Measurements from ENCODE around the gene SSBP3. TPM values are rescaled to one million over a fixed set of nuclear protein-coding genes. Genes with fewer than 3 reads are reported as not detected.
A peak's percentile ranks its signal among the peaks of the same experiment; 100 is the strongest.

SSBP3 gene
- total RNA-seq, 2 experiments from 2014 or later: 109 to 111 TPM

- peaks cover 11% of the 10 kb centered on the region for H3K4me1 Mint-ChIP-seq (ENCODE audit: low read depth)
- peaks cover 5% of the 10 kb centered on the region for H3K36me3 Mint-ChIP-seq (ENCODE audit: low read depth)
- ChIA-PET POLR2A (no interaction called here), CTCF (interaction anchor here (1.1 to 1.2 kb wide), 2 partner anchors 36 to 175 kb away, joined by 3 read pairs; no protein-coding TSS in a partner anchor)
- DNase-seq (no peak), ATAC-seq (no peak)
- no peak overlapping the region for H3K27ac Mint-ChIP-seq
- no peaks in the 10 kb centered on the region for H3K27me3 Mint-ChIP-seq (ENCODE audit: low read depth)
- no peaks in the 10 kb centered on the region for H3K9me3 Mint-ChIP-seq (ENCODE audit: insufficient read depth)
- H3K4me3 Mint-ChIP-seq: no peak overlapping the region
Observed at GRCh38 chr1:54324251-54325140, 81.7 kb downstream of the SSBP3 start.

GRCh38 chr1:54323921-54324250 is 82.3 kb downstream of the SSBP3 start:
- ChIA-PET CTCF (no interaction called here), POLR2A (no interaction called here)
- DNase-seq: no peak
- H3K4me3 Mint-ChIP-seq: no peak overlapping the region
- ATAC-seq: no peak
- peaks cover 12% of the 10 kb centered on the region for H3K4me1 Mint-ChIP-seq (ENCODE audit: low read depth)
- H3K27me3 Mint-ChIP-seq (ENCODE audit: low read depth): no peaks in the 10 kb centered on the region
- H3K9me3 Mint-ChIP-seq (ENCODE audit: insufficient read depth): no peaks in the 10 kb centered on the region
- H3K36me3 Mint-ChIP-seq (ENCODE audit: low read depth): peaks cover 5% of the 10 kb centered on the region
- H3K27ac Mint-ChIP-seq: no peak overlapping the region

- ATAC-seq (no peak), DNase-seq (no peak)
- Mint-ChIP-seq H3K27ac (no peak overlapping the region), H3K4me1 (ENCODE audit: low read depth) (peaks cover 12% of the 10 kb centered on the region), H3K27me3 (ENCODE audit: low read depth) (no peaks in the 10 kb centered on the region), H3K9me3 (ENCODE audit: insufficient read depth) (no peaks in the 10 kb centered on the region), H3K36me3 (ENCODE audit: low read depth) (peaks cover 5% of the 10 kb centered on the region), H3K4me3 (no peak overlapping the region)
- POLR2A ChIA-PET: no interaction called here
- CTCF ChIA-PET: no interaction called here
Observed at GRCh38 chr1:54323324-54323739, 82.9 kb downstream of the SSBP3 start.

- no peaks in the 10 kb centered on the region for H3K9me3 Mint-ChIP-seq (ENCODE audit: insufficient read depth)
- H3K27ac Mint-ChIP-seq: peak overlapping the region; percentile 9
- ATAC-seq (no peak), DNase-seq (no peak)
- H3K27me3 Mint-ChIP-seq (ENCODE audit: low read depth): no peaks in the 10 kb centered on the region
- peaks cover 32% of the 10 kb centered on the region for H3K4me1 Mint-ChIP-seq (ENCODE audit: low read depth)
- ChIA-PET POLR2A (interaction anchor here (0.7 kb wide), 1 partner anchor 83 kb away, joined by 3 read pairs; no protein-coding TSS in a partner anchor), CTCF (no interaction called here)
- no peak overlapping the region for H3K4me3 Mint-ChIP-seq
- H3K36me3 Mint-ChIP-seq (ENCODE audit: low read depth): peaks cover 13% of the 10 kb centered on the region
Observed at GRCh38 chr1:54318246-54318814, 87.9 kb downstream of the SSBP3 start.

- ChIA-PET CTCF (no interaction called here), POLR2A (no interaction called here)
- DNase-seq (no peak), ATAC-seq (no peak)
- H3K9me3 Mint-ChIP-seq (ENCODE audit: insufficient read depth): no peaks in the 10 kb centered on the region
- H3K4me1 Mint-ChIP-seq (ENCODE audit: low read depth): peaks cover 42% of the 10 kb centered on the region
- H3K4me3 Mint-ChIP-seq: no peak overlapping the region
- H3K27me3 Mint-ChIP-seq (ENCODE audit: low read depth): no peaks in the 10 kb centered on the region
- H3K27ac Mint-ChIP-seq: no peak overlapping the region
- peaks cover 13% of the 10 kb centered on the region for H3K36me3 Mint-ChIP-seq (ENCODE audit: low read depth)
Observed at GRCh38 chr1:54317084-54317483, 89.1 kb downstream of the SSBP3 start.

- H3K27ac Mint-ChIP-seq: peak overlapping the region; percentile 50
- ATAC-seq: no peak
- H3K4me1 Mint-ChIP-seq (ENCODE audit: low read depth): peaks cover 59% of the 10 kb centered on the region
- H3K9me3 Mint-ChIP-seq (ENCODE audit: insufficient read depth): no peaks in the 10 kb centered on the region
- POLR2A ChIA-PET: no interaction called here
- DNase-seq: no peak
- H3K36me3 Mint-ChIP-seq (ENCODE audit: low read depth): peaks cover 13% of the 10 kb centered on the region
- H3K4me3 Mint-ChIP-seq: no peak overlapping the region
- H3K27me3 Mint-ChIP-seq (ENCODE audit: low read depth): no peaks in the 10 kb centered on the region
- CTCF ChIA-PET: no interaction called here
Observed at GRCh38 chr1:54315099-54315498, 91.1 kb downstream of the SSBP3 start.

GRCh38 chr1:54314696-54315095 is 91.5 kb downstream of the SSBP3 start:
- no peaks in the 10 kb centered on the region for H3K27me3 Mint-ChIP-seq (ENCODE audit: low read depth)
- peaks cover 63% of the 10 kb centered on the region for H3K4me1 Mint-ChIP-seq (ENCODE audit: low read depth)
- no peak overlapping the region for H3K4me3 Mint-ChIP-seq
- no peak for DNase-seq
- H3K27ac Mint-ChIP-seq: peak overlapping the region; percentile 50
- ATAC-seq: no peak
- ChIA-PET CTCF (no interaction called here), POLR2A (no interaction called here)
- peaks cover 16% of the 10 kb centered on the region for H3K36me3 Mint-ChIP-seq (ENCODE audit: low read depth)
- no peaks in the 10 kb centered on the region for H3K9me3 Mint-ChIP-seq (ENCODE audit: insufficient read depth)

GRCh38 chr1:54312796-54313316 is 93.3 kb downstream of the SSBP3 start:
- ATAC-seq (peak; percentile 55), DNase-seq (peak; percentile 27)
- ChIA-PET POLR2A (interaction anchor here (0.9 to 1.3 kb wide), 2 partner anchors 13 to 27 kb away, joined by 4 to 11 read pairs; no protein-coding TSS in a partner anchor), CTCF (interaction anchor here (0.6 to 1.6 kb wide), 2 partner anchors 22 to 82 kb away, joined by 3 read pairs; no protein-coding TSS in a partner anchor)
- H3K27ac Mint-ChIP-seq: peak overlapping the region; percentile 66
- no peaks in the 10 kb centered on the region for H3K27me3 Mint-ChIP-seq (ENCODE audit: low read depth)
- peak overlapping the region; percentile 19 for H3K4me3 Mint-ChIP-seq
- H3K9me3 Mint-ChIP-seq (ENCODE audit: insufficient read depth): no peaks in the 10 kb centered on the region
- H3K4me1 Mint-ChIP-seq (ENCODE audit: low read depth): peaks cover 65% of the 10 kb centered on the region
- peaks cover 22% of the 10 kb centered on the region for H3K36me3 Mint-ChIP-seq (ENCODE audit: low read depth)

- Mint-ChIP-seq H3K27ac (peak overlapping the region; percentile 79), H3K36me3 (ENCODE audit: low read depth) (peaks cover 23% of the 10 kb centered on the region)
Observed at GRCh38 chr1:54311506-54311905, 94.7 kb downstream of the SSBP3 start.

GRCh38 chr1:54310439-54311328 is 95.5 kb downstream of the SSBP3 start:
- DNase-seq (no peak), ATAC-seq (peak; percentile 38)
- H3K27me3 Mint-ChIP-seq (ENCODE audit: low read depth): no peaks in the 10 kb centered on the region
- H3K27ac Mint-ChIP-seq: peak overlapping the region; percentile 79
- peaks cover 23% of the 10 kb centered on the region for H3K36me3 Mint-ChIP-seq (ENCODE audit: low read depth)
- ChIA-PET CTCF (interaction anchor here (1.2 to 1.6 kb wide), 3 partner anchors 20 to 179 kb away, joined by 3 to 7 read pairs (median 4); no protein-coding TSS in a partner anchor), POLR2A (interaction anchor here (0.9 to 1.7 kb wide), 2 partner anchors 25 to 105 kb away, joined by 3 read pairs; no protein-coding TSS in a partner anchor)
- peak overlapping the region; percentile 57 for H3K4me3 Mint-ChIP-seq
- H3K4me1 Mint-ChIP-seq (ENCODE audit: low read depth): peaks cover 71% of the 10 kb centered on the region
- no peaks in the 10 kb centered on the region for H3K9me3 Mint-ChIP-seq (ENCODE audit: insufficient read depth)

More at GRCh38 chr1:54311506-54311905, 94.7 kb downstream of the SSBP3 start:
- Mint-ChIP-seq H3K4me3 (no peak overlapping the region), H3K4me1 (ENCODE audit: low read depth) (peaks cover 66% of the 10 kb centered on the region), H3K9me3 (ENCODE audit: insufficient read depth) (no peaks in the 10 kb centered on the region), H3K27me3 (ENCODE audit: low read depth) (no peaks in the 10 kb centered on the region)
- no peak for DNase-seq
- ATAC-seq: no peak
- POLR2A ChIA-PET: interaction anchor here (0.6 kb wide), 1 partner anchor 31 kb away, joined by 3 read pairs; no protein-coding TSS in a partner anchor
- CTCF ChIA-PET: interaction anchor here (0.5 to 1.6 kb wide), 3 partner anchors 9 to 178 kb away, joined by 3 to 4 read pairs (median 3); no protein-coding TSS in a partner anchor

All from activated CD8-positive, alpha-beta T cell treated with anti-CD3 and anti-CD28 coated beads, Interleukin-2, amount 10 ng/mL, durations not matched to agents 7 days and 5 days (primary cell).